ENCODE results near the gene NFATC1.

The NFATC1 gene

GRCh38 chr18:79520478-79521390 lies 125.0 kb downstream of the NFATC1 start:
- H3K27ac ChIP-seq = no peak overlapping the region
- TF ChIP-seq CTCF (conservative IDR thresholded peaks at IDR 0.05) = no peak
- no peak for TF ChIP-seq ZFX (IDR thresholded peaks at IDR 0.05)

- TF ChIP-seq CTCF (conservative IDR thresholded peaks at IDR 0.05) (no peak), ZFX (IDR thresholded peaks at IDR 0.05) (no peak)
- H3K27ac ChIP-seq = no peak overlapping the region
Measured at GRCh38 chr18:79521416-79522205, 125.9 kb downstream of the NFATC1 start.

- no peak for TF ChIP-seq CTCF (conservative IDR thresholded peaks at IDR 0.05)
- no peak for TF ChIP-seq ZFX (IDR thresholded peaks at IDR 0.05)
- H3K27ac ChIP-seq = no peak overlapping the region
Measured at GRCh38 chr18:79522451-79523205, 126.9 kb downstream of the NFATC1 start.

GRCh38 chr18:79523206-79523735 lies 127.5 kb downstream of the NFATC1 start:
- TF ChIP-seq ZFX (IDR thresholded peaks at IDR 0.05) (no peak), CTCF (conservative IDR thresholded peaks at IDR 0.05) (no peak)
- H3K27ac ChIP-seq = no peak overlapping the region

- no peak overlapping the region for H3K27ac ChIP-seq
- TF ChIP-seq ZFX (IDR thresholded peaks at IDR 0.05) (no peak), CTCF (conservative IDR thresholded peaks at IDR 0.05) (no peak)
Measured at GRCh38 chr18:79523736-79524180, 128.0 kb downstream of the NFATC1 start.

GRCh38 chr18:79524181-79525078 lies 128.7 kb downstream of the NFATC1 start:
- TF ChIP-seq CTCF (conservative IDR thresholded peaks at IDR 0.05) (no peak), ZFX (IDR thresholded peaks at IDR 0.05) (no peak)
- no peak overlapping the region for H3K27ac ChIP-seq

Measured in C4-2B (cell line).